Esophagus muscularis mucosa (tissue), 3 donors: Measurements from ENCODE around the gene AKR1E2.

ENCODE experiments used
- CTCF ChIP-seq, 3 experiments: fragments of 200-600 bp in 2 of 3; fragments of 450-650 bp in 1 of 3; sonication (generic) in 2 of 3; IDR thresholded peaks; one replicate each; pipeline ENCODE4 v1.5.1; 2017 to 2019; ENCODE audit warnings: antibody characterized with exemption in 3 of 3, mild to moderate bottlenecking in 2 of 3, moderate library complexity in 1 of 3
- POLR2A ChIP-seq: fragments of 450-650 bp; IDR thresholded peaks from one replicate; pipeline ENCODE4 v1.6.1; 2017; ENCODE audit warnings: antibody characterized with exemption, moderate library complexity, mild to moderate bottlenecking, low read depth
- POLR2AphosphoS5 ChIP-seq, 2 donors: sonication (generic); formaldehyde crosslinking; IDR thresholded peaks; one replicate each; pipeline ENCODE4 v1.6.1; 2017; ENCODE audit warnings: antibody characterized with exemption in 2 of 2

GRCh38 chr10:4849555-4850242 lies 23.7 kb downstream of the AKR1E2 start:
- TF ChIP-seq POLR2AphosphoS5 (IDR thresholded peaks at IDR 0.05) (peak; percentile 53 to 72), CTCF (IDR thresholded peaks at IDR 0.05) (peak; percentile 98 to 100 (median 100)), POLR2A (no peak)
